ENCODE data around the gene ADGRD2. TPM values are rescaled to one million over a fixed set of nuclear protein-coding genes. Genes with fewer than 3 reads are reported as not detected.

Gene ADGRD2
- total and polyA plus RNA-seq, 9 of the 15 experiments (the other 6 are each of a cell fraction or from before 2014, with no cell fraction given): not detected

- TF ChIP-seq CTCF (IDR thresholded peaks at IDR 0.05 in 2 of 3, conservative IDR thresholded peaks at IDR 0.05 in 1 of 3; ENCODE audit: insufficient read depth in 2 of 3, low read depth in 1 of 3, low read length in 3 of 3) (no peak), PBX2 (CRISPR knock-in tag; IDR thresholded peaks at IDR 0.05; ENCODE audit: low read depth) (no peak), PBX2 (tag; conservative IDR thresholded peaks at IDR 0.05; ENCODE audit: low read depth) (no peak), SP2 (IDR thresholded peaks at IDR 0.05; ENCODE audit: extremely low read depth, low read depth, low read length, poor library complexity, severe bottlenecking) (no peak), HDAC1 (IDR thresholded peaks at IDR 0.05) (no peak; a peak in 1 of 4 replicates), BACH1 (tag; IDR thresholded peaks at IDR 0.05) (no peak), JUN (IDR thresholded peaks at IDR 0.05; ENCODE audit: borderline replicate concordance, low read depth, low read length) (no peak), JUN (CRISPR knock-in tag; IDR thresholded peaks at IDR 0.05; ENCODE audit: borderline replicate concordance) (no peak), BRD9 (IDR thresholded peaks at IDR 0.05; ENCODE audit: low read depth, partially characterized antibody) (peak; percentile 38), TARDBP (IDR thresholded peaks at IDR 0.05) (no peak), SP1 (CRISPR knock-in tag; IDR thresholded peaks at IDR 0.05) (no peak), SMARCE1 (IDR thresholded peaks at IDR 0.05) (no peak), HNRNPK (IDR thresholded peaks at IDR 0.05; ENCODE audit: low read depth, low read length, poor library complexity, severe bottlenecking) (no peak), HNRNPL (IDR thresholded peaks at IDR 0.05; ENCODE audit: low read depth, low read length) (no peak), THAP12 (CRISPR knock-in tag; IDR thresholded peaks at IDR 0.05) (no peak), ZNF224 (CRISPR knock-in tag; IDR thresholded peaks at IDR 0.05) (0 out of 2 replicates have a peak, but pooled peaks have one; percentile 59), TAF1 (IDR thresholded peaks at IDR 0.05; ENCODE audit: control insufficient read depth, extremely low read depth, insufficient read depth, low read length, severe bottlenecking) (no peak), NRF1 (conservative IDR thresholded peaks at IDR 0.05 in 1 of 2, IDR thresholded peaks at IDR 0.05 in 1 of 2) (no peak), L3MBTL2 (IDR thresholded peaks at IDR 0.05) (peak; percentile 84)
Observed at GRCh38 chr9:124511891-124512805, 61.9 kb downstream of the ADGRD2 start (continued).

Data from K562 (cell line).